Common myeloid progenitor, CD34-positive (primary cell): Measurements from ENCODE around the gene RARG.

Source experiments
- CTCF ChIA-PET: fragments of 350-600 bp; sonication (Branson Sonifier 250); formaldehyde crosslinking; loops from one replicate; lab custom pipeline; 2021; ENCODE audit warnings: antibody characterized with exemption; lab: Charles Lee
- POLR2A ChIA-PET: fragments of 350-600 bp; sonication (Branson Sonifier 250); formaldehyde crosslinking; loops from one replicate; lab custom pipeline; 2021; ENCODE audit warnings: antibody characterized with exemption; lab: Charles Lee
- DNase-seq, 3 donors: peaks; one replicate each; pipeline versions ENCODE4 v3.0.0 to v3.0.0-alpha.2; 2013
- H3K27ac ChIP-seq, 2 experiments: 1 replicate in 1 of 2; 2 replicates in 1 of 2; pipeline ENCODE4 v1.7.0; 2013; ENCODE audit warnings: inconsistent platforms in 2 of 2, low read length in 2 of 2, mild to moderate bottlenecking in 2 of 2, low read depth in 1 of 2, moderate library complexity in 1 of 2; ENCODE audit not compliant: severe bottlenecking in 2 of 2, insufficient read depth in 1 of 2, poor library complexity in 1 of 2
- H3K27me3 ChIP-seq, 5 experiments: replicated peaks in 2 of 5; 1 replicate in 3 of 5; 2 replicates in 2 of 5; pipeline versions ENCODE4 v1.6.1 to v1.7.0; 2013; ENCODE audit warnings: low read length in 4 of 5, mild to moderate bottlenecking in 2 of 5, moderate library complexity in 2 of 5, inconsistent platforms in 1 of 5; ENCODE audit not compliant: insufficient read depth in 5 of 5, control insufficient read depth in 4 of 5
- H3K36me3 ChIP-seq, 4 experiments: 1 replicate in 2 of 4; 2 replicates in 2 of 4; pipeline versions ENCODE4 v1.6.1 to v1.7.0; 2013; ENCODE audit warnings: low read length in 3 of 4, control low read depth in 1 of 4, mild to moderate bottlenecking in 1 of 4; ENCODE audit not compliant: control insufficient read depth in 4 of 4, insufficient read depth in 4 of 4
- H3K4me1 ChIP-seq, 4 experiments: 1 replicate in 3 of 4; 2 replicates in 1 of 4; pipeline versions ENCODE4 v1.6.1 to v1.7.1; 2013; ENCODE audit warnings: low read length in 3 of 4, mild to moderate bottlenecking in 3 of 4, control low read depth in 1 of 4, inconsistent platforms in 1 of 4, moderate library complexity in 1 of 4; ENCODE audit not compliant: control insufficient read depth in 4 of 4, insufficient read depth in 4 of 4; ENCODE audit errors: control extremely low read depth in 1 of 4
- H3K4me3 ChIP-seq, 7 experiments: 1 replicate in 4 of 7; 2 replicates in 3 of 7; pipeline versions ENCODE4 v1.5.1 to v1.7.0; 2013; ENCODE audit warnings: mild to moderate bottlenecking in 7 of 7, low read length in 6 of 7, moderate library complexity in 6 of 7, inconsistent platforms in 2 of 7, low read depth in 2 of 7, control low read depth in 1 of 7; ENCODE audit not compliant: insufficient read depth in 4 of 7, control insufficient read depth in 1 of 7; ENCODE audit errors: extremely low read depth in 1 of 7
- H3K9me3 ChIP-seq, 5 experiments: 1 replicate in 4 of 5; 2 replicates in 1 of 5; pipeline versions ENCODE4 v1.6.1 to v1.7.1; 2013; ENCODE audit warnings: low read length in 4 of 5, mild to moderate bottlenecking in 2 of 5, inconsistent platforms in 1 of 5, low read depth in 1 of 5, moderate library complexity in 1 of 5; ENCODE audit not compliant: control insufficient read depth in 4 of 5, insufficient read depth in 2 of 5; ENCODE audit errors: control extremely low read depth in 1 of 5
- WGBS: methylation state at CpG from one replicate; pipeline ENCODE4 v1.1.5; 2013; ENCODE audit not compliant: insufficient coverage; 5-methylcytosine and 5-hydroxymethylcytosine counted together

RARG gene

GRCh38 chr12:53212931-53213330, 19.1 kb downstream of the RARG start:
- peaks cover 5 to 65% (median 55%) of the 10 kb centered on the region in 4 experiments for H3K4me1 ChIP-seq

GRCh38 chr12:53211476-53212381, 20.3 kb downstream of the RARG start:
- H3K4me3 ChIP-seq, result no peak overlapping the region
- no peak overlapping the region for H3K27ac ChIP-seq
- CTCF ChIA-PET, result interaction anchor here (0.9 to 18.0 kb wide), 17 partner anchors 12 to 204 kb away, joined by 3 to 399 read pairs (median 18); partner anchors contain the start of genes AAAS, CSAD, ESPL1 and MYG1
- no peak for DNase-seq
- no peaks in the 10 kb centered on the region for H3K9me3 ChIP-seq
- POLR2A ChIA-PET, result no interaction called here
- H3K36me3 ChIP-seq, result peaks cover 0 to 5% (median 2%) of the 10 kb centered on the region in 4 experiments
- 89% methylated on average over 10 of the region's 13 CpGs for WGBS
- no peaks in the 10 kb centered on the region for H3K27me3 ChIP-seq
- H3K4me1 ChIP-seq, result peaks cover 8 to 65% (median 53%) of the 10 kb centered on the region in 4 experiments

More at GRCh38 chr12:53212931-53213330, 19.1 kb downstream of the RARG start:
- ChIA-PET CTCF (interaction anchor here (0.8 to 18.0 kb wide), 15 partner anchors 13 to 303 kb away, joined by 3 to 399 read pairs (median 23); partner anchors contain the start of genes AAAS, CSAD, ESPL1 and MYG1), POLR2A (interaction anchor here (1.0 kb wide), 1 partner anchor 39 kb away, joined by 3 read pairs; a partner anchor contains a TSS)
- Histone ChIP-seq H3K9me3 (no peaks in the 10 kb centered on the region), H3K36me3 (peaks cover 0 to 5% (median 2%) of the 10 kb centered on the region in 4 experiments), H3K27ac (no peak overlapping the region), H3K4me3 (no peak overlapping the region), H3K27me3 (no peaks in the 10 kb centered on the region)
- 67% methylated on average over 11 of the region's 12 CpGs for WGBS
- DNase-seq, result no peak

GRCh38 chr12:53210843-53211242, 21.2 kb downstream of the RARG start:
- CTCF ChIA-PET, result interaction anchor here (1.4 to 18.0 kb wide), 11 partner anchors 11 to 135 kb away, joined by 5 to 399 read pairs (median 35); partner anchors contain the start of genes AAAS, CSAD, ESPL1 and MYG1
- DNase-seq, result no peak

GRCh38 chr12:53208877-53209463, 23.0 kb downstream of the RARG start:
- ChIA-PET POLR2A (interaction anchor here (0.6 kb wide), 1 partner anchor 36 kb away, joined by 4 read pairs; no protein-coding TSS in a partner anchor), CTCF (interaction anchor here (0.7 to 18.0 kb wide), 13 partner anchors 9 to 162 kb away, joined by 3 to 399 read pairs (median 10); partner anchors contain the start of genes AAAS, ESPL1, MYG1 and PFDN5)
- no peaks in the 10 kb centered on the region for H3K27me3 ChIP-seq
- H3K9me3 ChIP-seq, result no peaks in the 10 kb centered on the region
- H3K4me3 ChIP-seq, result peak overlapping the region in 6 of 7 experiments; percentile 32 to 78 (median 66)
- H3K36me3 ChIP-seq, result peaks cover 0 to 5% (median 2%) of the 10 kb centered on the region in 4 experiments
- peak in 2 of 3 donors; percentile 74 for DNase-seq
- H3K4me1 ChIP-seq, result peaks cover 9 to 58% (median 42%) of the 10 kb centered on the region in 4 experiments
- H3K27ac ChIP-seq, result peak overlapping the region; percentile 58 to 74
- 24% methylated on average over 6 of the region's 7 CpGs for WGBS

More at GRCh38 chr12:53210843-53211242, 21.2 kb downstream of the RARG start:
- POLR2A ChIA-PET, result no interaction called here
- H3K4me3 ChIP-seq, result no peak overlapping the region
- no peaks in the 10 kb centered on the region for H3K27me3 ChIP-seq
- WGBS, result 93% methylated on average over 2 of the region's 4 CpGs
- no peak overlapping the region for H3K27ac ChIP-seq
- H3K4me1 ChIP-seq, result peaks cover 9 to 65% (median 53%) of the 10 kb centered on the region in 4 experiments
- H3K36me3 ChIP-seq, result peaks cover 0 to 5% (median 2%) of the 10 kb centered on the region in 4 experiments
- no peaks in the 10 kb centered on the region for H3K9me3 ChIP-seq

GRCh38 chr12:53208435-53208834, 23.6 kb downstream of the RARG start:
- peaks cover 9 to 58% (median 38%) of the 10 kb centered on the region in 4 experiments for H3K4me1 ChIP-seq
- no peaks in the 10 kb centered on the region for H3K27me3 ChIP-seq
- ChIA-PET POLR2A (no interaction called here), CTCF (interaction anchor here (0.7 to 18.0 kb wide), 12 partner anchors 8 to 161 kb away, joined by 3 to 399 read pairs (median 4); partner anchors contain the start of genes AAAS, ESPL1, MYG1 and PFDN5)
- no peak for DNase-seq
- H3K9me3 ChIP-seq, result no peaks in the 10 kb centered on the region
- WGBS, result 74% methylated on average over 2 of the region's 2 CpGs
- peaks cover 0 to 5% (median 2%) of the 10 kb centered on the region in 4 experiments for H3K36me3 ChIP-seq
- H3K27ac ChIP-seq, result peak overlapping the region; percentile 58 to 74
- H3K4me3 ChIP-seq, result peak overlapping the region in 3 of 7 experiments; percentile 55 to 78 (median 76)

- CTCF ChIA-PET, result interaction anchor here (0.8 to 18.0 kb wide), 8 partner anchors 7 to 71 kb away, joined by 3 to 299 read pairs (median 4); partner anchors contain the start of gene ESPL1
- peak within 1 kb of the TSS in 3 of 7 experiments; percentile 20 to 24 (median 23) for H3K4me3 ChIP-seq
- H3K27ac ChIP-seq, result peak within 1 kb of the TSS in 1 of 2 experiments; percentile 35
- no peaks in the 10 kb centered on the region for H3K9me3 ChIP-seq
- no peaks in the 10 kb centered on the region for H3K27me3 ChIP-seq
- peaks cover 9 to 58% (median 36%) of the 10 kb centered on the region in 4 experiments for H3K4me1 ChIP-seq
- DNase-seq, result peak in 2 of 3 donors; percentile 50 to 56
- POLR2A ChIA-PET, result no interaction called here
- H3K36me3 ChIP-seq, result peaks cover 0 to 4% (median 2%) of the 10 kb centered on the region in 4 experiments
- whole genome bisulfite sequencing, result 28% methylated on average over 2 of the region's 5 CpGs
Observed at GRCh38 chr12:53207042-53207441, 25.0 kb downstream of the RARG start, which contains the start of gene ITGB7. ITGB7 (minus strand) TSS chr12:53207251; CDS start chr12:53200443, 6,808 bp downstream.
